Effector memory CD8-positive, alpha-beta T cell (primary cell): ENCODE data around the gene RASSF4.

ENCODE experiments used
- ATAC-seq: fragments of 150-1000 bp; cut with Tn5 transposase; replicated peaks from 2 replicates; pipeline ENCODE4 v1.10.0; 2021; ENCODE audit warnings: mild to moderate bottlenecking, moderate library complexity
- DNase-seq, 3 experiments: peaks; one replicate each; pipeline ENCODE4 v3.0.0; 2021
- H3K27ac Mint-ChIP-seq, 2 donors: one replicate each; pipeline ENCODE4 v1.8.0; 2022; ENCODE audit warnings: mild to moderate bottlenecking in 2 of 2, mixed read lengths in 2 of 2, moderate library complexity in 2 of 2
- H3K27me3 Mint-ChIP-seq, 2 donors: one replicate each; pipeline ENCODE4 v1.8.0; 2022; ENCODE audit warnings: mixed read lengths in 2 of 2
- H3K36me3 Mint-ChIP-seq: one replicate; pipeline ENCODE4 v1.8.0; 2022; ENCODE audit warnings: mild to moderate bottlenecking, moderate library complexity, mixed read lengths; ENCODE audit not compliant: insufficient read depth
- H3K4me1 Mint-ChIP-seq, 2 donors: one replicate each; pipeline ENCODE4 v1.8.0; 2022; ENCODE audit warnings: low read depth in 2 of 2, mixed read lengths in 2 of 2
- H3K4me3 Mint-ChIP-seq, 2 donors: one replicate each; pipeline ENCODE4 v1.8.0; 2022; ENCODE audit warnings: mild to moderate bottlenecking in 2 of 2, mixed read lengths in 2 of 2, moderate library complexity in 2 of 2
- H3K9me3 Mint-ChIP-seq, 2 donors: one replicate each; pipeline ENCODE4 v1.8.0; 2022; ENCODE audit warnings: mixed read lengths in 2 of 2

RASSF4 gene

GRCh38 chr10:44991571-44991970, 32.0 kb downstream of the RASSF4 start:
- Mint-ChIP-seq H3K36me3 (peaks cover 3% of the 10 kb centered on the region), H3K4me1 (peaks cover 13 to 20% of the 10 kb centered on the region in 2 donors), H3K27me3 (peaks cover 0 to 22% of the 10 kb centered on the region in 2 donors), H3K27ac (no peak overlapping the region), H3K9me3 (no peaks in the 10 kb centered on the region), H3K4me3 (no peak overlapping the region)
- DNase-seq, result no peak
- ATAC-seq, result no peak

GRCh38 chr10:44992070-44992731, 32.6 kb downstream of the RASSF4 start:
- H3K27me3 Mint-ChIP-seq, result peaks cover 0 to 22% of the 10 kb centered on the region in 2 donors
- peaks cover 3% of the 10 kb centered on the region for H3K36me3 Mint-ChIP-seq
- no peak for DNase-seq
- peaks cover 13 to 20% of the 10 kb centered on the region in 2 donors for H3K4me1 Mint-ChIP-seq
- no peak overlapping the region for H3K4me3 Mint-ChIP-seq
- H3K9me3 Mint-ChIP-seq, result no peaks in the 10 kb centered on the region
- ATAC-seq, result no peak
- no peak overlapping the region for H3K27ac Mint-ChIP-seq

GRCh38 chr10:44992732-44993225, 33.2 kb downstream of the RASSF4 start:
- no peak overlapping the region for H3K27ac Mint-ChIP-seq
- ATAC-seq (no peak), DNase-seq (no peak)
- H3K4me1 Mint-ChIP-seq, result peaks cover 13 to 20% of the 10 kb centered on the region in 2 donors
- no peaks in the 10 kb centered on the region for H3K9me3 Mint-ChIP-seq
- H3K36me3 Mint-ChIP-seq, result peaks cover 3% of the 10 kb centered on the region
- H3K4me3 Mint-ChIP-seq, result no peak overlapping the region
- H3K27me3 Mint-ChIP-seq, result peaks cover 0 to 22% of the 10 kb centered on the region in 2 donors

GRCh38 chr10:44993226-44993921, 33.8 kb downstream of the RASSF4 start:
- ATAC-seq, result no peak
- H3K9me3 Mint-ChIP-seq, result no peaks in the 10 kb centered on the region
- H3K4me3 Mint-ChIP-seq, result no peak overlapping the region
- peaks cover 0 to 19% of the 10 kb centered on the region in 2 donors for H3K27me3 Mint-ChIP-seq
- no peak for DNase-seq
- peak overlapping the region; percentile 54 to 84 for H3K27ac Mint-ChIP-seq
- peaks cover 13 to 20% of the 10 kb centered on the region in 2 donors for H3K4me1 Mint-ChIP-seq
- peaks cover 3% of the 10 kb centered on the region for H3K36me3 Mint-ChIP-seq

- Mint-ChIP-seq H3K36me3 (peaks cover 3% of the 10 kb centered on the region), H3K4me1 (peaks cover 13 to 20% of the 10 kb centered on the region in 2 donors), H3K4me3 (no peak overlapping the region), H3K27me3 (peaks cover 0 to 11% of the 10 kb centered on the region in 2 donors), H3K9me3 (no peaks in the 10 kb centered on the region), H3K27ac (peak overlapping the region; percentile 54 to 84)
- DNase-seq, result no peak
- no peak for ATAC-seq
Observed at GRCh38 chr10:44993922-44994751, 34.5 kb downstream of the RASSF4 start.

- Mint-ChIP-seq H3K27ac (peak overlapping the region; percentile 54 to 84), H3K4me1 (peaks cover 16 to 24% of the 10 kb centered on the region in 2 donors), H3K9me3 (no peaks in the 10 kb centered on the region), H3K27me3 (peaks cover 0 to 3% of the 10 kb centered on the region in 2 donors), H3K36me3 (peaks cover 3% of the 10 kb centered on the region), H3K4me3 (peak overlapping the region in 1 of 2 donors; percentile 45)
- ATAC-seq, result peak; percentile 19
- DNase-seq, result no peak
Observed at GRCh38 chr10:44994752-44995530, 35.3 kb downstream of the RASSF4 start.

DNA sequence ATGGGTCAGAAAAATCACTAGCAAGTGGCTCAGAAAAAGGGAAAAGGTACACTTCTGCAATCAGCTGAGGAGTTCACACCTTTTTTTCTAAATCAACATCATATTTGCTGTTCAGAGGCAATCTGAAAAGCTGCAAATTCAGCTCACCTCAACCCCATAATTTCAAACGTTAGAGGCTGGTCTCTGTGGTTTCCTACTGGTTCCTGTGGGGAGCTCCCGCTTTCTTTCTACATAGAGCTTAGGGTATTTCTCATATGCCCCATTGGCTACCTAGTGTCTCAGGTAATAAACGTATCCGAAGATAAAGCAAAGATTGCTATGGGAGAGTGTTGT, 35.9 kb downstream of the RASSF4 start:
- H3K4me3 Mint-ChIP-seq, result peak overlapping the region in 1 of 2 donors; percentile 45

GRCh38 chr10:44995914-44996669, 36.5 kb downstream of the RASSF4 start:
- ATAC-seq, result no peak
- DNase-seq, result no peak
- H3K9me3 Mint-ChIP-seq, result no peaks in the 10 kb centered on the region
- H3K4me3 Mint-ChIP-seq, result peak overlapping the region in 1 of 2 donors; percentile 45
- no peaks in the 10 kb centered on the region for H3K27me3 Mint-ChIP-seq
- H3K27ac Mint-ChIP-seq, result peak overlapping the region; percentile 64 to 84
- peaks cover 3% of the 10 kb centered on the region for H3K36me3 Mint-ChIP-seq
- peaks cover 24 to 30% of the 10 kb centered on the region in 2 donors for H3K4me1 Mint-ChIP-seq

More for the DNA sequence above, 35.9 kb downstream of the RASSF4 start:
- ATAC-seq, result peak; percentile 80
- peaks cover 22 to 30% of the 10 kb centered on the region in 2 donors for H3K4me1 Mint-ChIP-seq
- H3K27ac Mint-ChIP-seq, result peak overlapping the region; percentile 64 to 84
- no peaks in the 10 kb centered on the region for H3K9me3 Mint-ChIP-seq
- H3K36me3 Mint-ChIP-seq, result peaks cover 3% of the 10 kb centered on the region
- no peaks in the 10 kb centered on the region for H3K27me3 Mint-ChIP-seq
- DNase-seq, result no peak

DNA sequence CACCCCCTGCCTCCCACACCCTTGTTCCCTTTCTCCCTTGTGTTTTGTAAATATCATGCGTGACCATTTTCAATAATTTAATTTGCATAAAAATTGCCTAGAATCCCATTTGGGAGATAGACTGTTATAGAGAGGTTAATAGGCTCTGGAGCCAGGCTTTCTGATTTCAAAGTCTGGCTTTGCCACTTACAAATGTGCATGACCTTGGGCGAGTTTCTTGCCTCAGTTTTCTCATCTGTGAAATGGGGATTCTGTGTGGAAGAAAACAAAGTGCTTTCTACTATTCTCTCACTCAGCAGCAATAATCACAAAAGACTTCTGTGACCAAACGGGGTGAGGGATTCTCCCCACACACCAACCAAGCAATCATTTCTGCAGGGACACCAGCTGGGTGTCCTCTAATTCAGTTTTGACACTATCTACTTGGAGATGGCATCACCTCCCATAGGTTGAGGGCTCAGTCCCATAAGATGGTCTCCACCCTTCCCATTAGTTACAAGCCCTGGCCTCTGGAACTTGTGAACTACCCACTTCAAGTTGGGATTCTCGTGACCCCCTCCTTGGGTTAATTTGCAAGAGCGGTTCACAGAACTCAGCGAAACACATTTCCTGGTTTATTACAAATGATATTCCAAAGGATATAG, 37.6 kb downstream of the RASSF4 start:
- Mint-ChIP-seq H3K36me3 (peaks cover 6% of the 10 kb centered on the region), H3K9me3 (no peaks in the 10 kb centered on the region), H3K27ac (no peak overlapping the region), H3K4me3 (no peak overlapping the region), H3K4me1 (peaks cover 32 to 33% of the 10 kb centered on the region in 2 donors), H3K27me3 (no peaks in the 10 kb centered on the region)
- ATAC-seq (no peak), DNase-seq (no peak)

DNA sequence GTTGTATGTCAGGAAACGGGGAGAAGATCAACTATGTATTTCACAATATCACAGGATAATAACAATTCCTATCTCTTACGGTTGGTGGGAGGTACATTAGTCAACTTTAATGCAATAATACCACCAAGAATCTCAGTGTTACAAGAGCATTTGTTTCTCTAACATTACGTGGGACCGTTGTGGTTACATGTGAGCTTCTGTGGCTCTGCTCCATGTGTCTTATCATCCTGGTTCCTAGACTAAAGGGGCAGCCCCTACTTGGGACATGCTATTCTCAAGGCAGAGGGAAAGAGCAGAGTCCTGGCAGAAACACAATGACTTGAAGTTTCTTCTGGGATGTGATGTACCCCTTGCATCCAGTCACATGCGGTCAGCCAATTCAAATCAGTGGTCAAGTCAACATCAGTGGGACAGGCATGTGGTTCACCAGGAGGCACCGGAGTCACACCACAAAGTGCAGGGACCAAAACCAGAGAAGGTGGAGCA, 38.6 kb downstream of the RASSF4 start:
- H3K9me3 Mint-ChIP-seq, result no peaks in the 10 kb centered on the region
- H3K36me3 Mint-ChIP-seq, result peaks cover 10% of the 10 kb centered on the region
- DNase-seq (no peak), ATAC-seq (no peak)
- H3K4me3 Mint-ChIP-seq, result no peak overlapping the region
- no peaks in the 10 kb centered on the region for H3K27me3 Mint-ChIP-seq
- H3K4me1 Mint-ChIP-seq, result peaks cover 38 to 39% of the 10 kb centered on the region in 2 donors
- no peak overlapping the region for H3K27ac Mint-ChIP-seq

DNA sequence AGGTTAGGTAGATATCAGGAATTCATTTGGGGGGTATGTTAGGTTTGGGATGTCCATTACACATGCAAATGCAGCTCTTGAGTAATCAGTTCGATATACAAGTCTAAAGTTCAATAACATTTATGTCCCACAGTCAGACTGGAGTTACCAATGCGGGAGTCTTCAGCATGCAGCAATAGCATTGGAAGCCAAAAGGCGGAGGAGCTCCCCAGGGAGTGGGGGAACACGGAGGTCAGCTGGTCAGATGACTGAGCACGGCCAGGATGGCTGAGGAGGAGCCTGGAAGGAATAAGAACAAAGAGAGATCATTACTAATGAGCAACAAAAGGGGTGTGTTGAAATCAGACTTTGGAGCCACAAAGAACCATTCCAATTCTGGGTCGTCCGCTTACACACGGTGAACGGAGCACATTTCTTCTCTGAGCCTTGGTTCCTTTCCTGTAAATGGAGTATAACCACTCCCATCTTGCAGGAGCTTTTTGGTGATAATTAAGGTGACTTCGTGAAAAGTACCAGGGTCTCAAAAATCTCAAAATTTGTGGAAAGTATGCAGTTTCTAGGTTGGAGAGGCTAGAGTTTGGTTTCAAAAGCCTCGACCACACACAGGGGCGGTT, 40.6 kb downstream of the RASSF4 start:
- no peaks in the 10 kb centered on the region for H3K9me3 Mint-ChIP-seq
- peaks cover 28 to 38% of the 10 kb centered on the region in 2 donors for H3K4me1 Mint-ChIP-seq
- ATAC-seq (peak; percentile 1), DNase-seq (no peak)
- H3K27me3 Mint-ChIP-seq, result no peaks in the 10 kb centered on the region
- peaks cover 31% of the 10 kb centered on the region for H3K36me3 Mint-ChIP-seq
- H3K4me3 Mint-ChIP-seq, result peak overlapping the region; percentile 78 to 84
- peak overlapping the region; percentile 82 to 95 for H3K27ac Mint-ChIP-seq
